ENCODE data around the gene DLG2.
"Not testable (repeated sequence)": the region's sequence is repeated elsewhere in the genome, so short reads cannot be mapped to it uniquely, and the experiment has no call there.

The DLG2 gene

GRCh38 chr11:83736684-83737083, 1890.5 kb downstream of the DLG2 start:
- H3K4me3 ChIP-seq (replicated peaks; ENCODE audit: insufficient read depth, low read length), result no peak overlapping the region
- H3K27me3 ChIP-seq (ENCODE audit: insufficient read depth, poor library complexity, severe bottlenecking), result no peaks in the 10 kb centered on the region
- H3K27ac ChIP-seq (replicated peaks), result no peak overlapping the region
- DNase-seq (ENCODE audit: low read depth in 1 of 2, low spot score in 1 of 2), result no peak
- TF ChIP-seq CTCF (IDR thresholded peaks at IDR 0.05; ENCODE audit: insufficient read depth, low read length), result no peak
- no peak for TF ChIP-seq REST (IDR thresholded peaks at IDR 0.05; ENCODE audit: insufficient replicate concordance, low read depth)
- TF ChIP-seq GABPA (IDR thresholded peaks at IDR 0.05; ENCODE audit: low read depth), result no peak
- no peak for TF ChIP-seq POLR2AphosphoS5 (IDR thresholded peaks at IDR 0.05; ENCODE audit: low read depth)
- TF ChIP-seq SPI1 (IDR thresholded peaks at IDR 0.05; ENCODE audit: borderline replicate concordance, low read depth), result no peak

GRCh38 chr11:83734120-83734519, 1893.0 kb downstream of the DLG2 start:
- H3K4me3 ChIP-seq (replicated peaks; ENCODE audit: insufficient read depth, low read length), result no peak overlapping the region
- DNase-seq (ENCODE audit: low read depth in 1 of 2, low spot score in 1 of 2), result no peak
- TF ChIP-seq CTCF (IDR thresholded peaks at IDR 0.05; ENCODE audit: insufficient read depth, low read length) (no peak), REST (IDR thresholded peaks at IDR 0.05; ENCODE audit: insufficient replicate concordance, low read depth) (no peak), POLR2AphosphoS5 (IDR thresholded peaks at IDR 0.05; ENCODE audit: low read depth) (no peak), GABPA (IDR thresholded peaks at IDR 0.05; ENCODE audit: low read depth) (no peak), SPI1 (IDR thresholded peaks at IDR 0.05; ENCODE audit: borderline replicate concordance, low read depth) (no peak)
- H3K27ac ChIP-seq (replicated peaks), result no peak overlapping the region
- no peaks in the 10 kb centered on the region for H3K27me3 ChIP-seq (ENCODE audit: insufficient read depth, poor library complexity, severe bottlenecking)

GRCh38 chr11:83731288-83731687, 1895.9 kb downstream of the DLG2 start:
- H3K4me3 ChIP-seq (replicated peaks; ENCODE audit: insufficient read depth, low read length); H3K27me3 ChIP-seq (ENCODE audit: insufficient read depth, poor library complexity, severe bottlenecking); DNase-seq (ENCODE audit: low read depth in 1 of 2, low spot score in 1 of 2); H3K27ac ChIP-seq (replicated peaks): not testable (repeated sequence)

- TF ChIP-seq SPI1 (IDR thresholded peaks at IDR 0.05; ENCODE audit: borderline replicate concordance, low read depth), result no peak
- TF ChIP-seq REST (IDR thresholded peaks at IDR 0.05; ENCODE audit: insufficient replicate concordance, low read depth), result no peak
- TF ChIP-seq POLR2AphosphoS5 (IDR thresholded peaks at IDR 0.05; ENCODE audit: low read depth), result no peak
- no peak for TF ChIP-seq CTCF (IDR thresholded peaks at IDR 0.05; ENCODE audit: insufficient read depth, low read length)
- no peak for TF ChIP-seq GABPA (IDR thresholded peaks at IDR 0.05; ENCODE audit: low read depth)
- H3K27ac ChIP-seq (replicated peaks), result no peak overlapping the region
- no peak for DNase-seq (ENCODE audit: low read depth in 1 of 2, low spot score in 1 of 2)
- no peaks in the 10 kb centered on the region for H3K27me3 ChIP-seq (ENCODE audit: insufficient read depth, poor library complexity, severe bottlenecking)
- no peak overlapping the region for H3K4me3 ChIP-seq (replicated peaks; ENCODE audit: insufficient read depth, low read length)
These were observed 1898.9 kb downstream of the DLG2 start for GRCh38 chr11:83728281-83728680.
